Coronary artery (tissue), 2 donors: ENCODE results near the gene NUP188.
"Not testable (repeated sequence)": the region's sequence is repeated elsewhere in the genome, so short reads cannot be mapped to it uniquely, and the experiment has no call there.

Experiments used
- DNase-seq: peaks from one replicate; pipeline ENCODE4 v3.0.0-alpha.2; 2017; ENCODE audit warnings: low spot score
- H3K27ac ChIP-seq, 2 donors: fragments of 200-600 bp; sonication (generic); one replicate each; pipeline ENCODE4 v1.5.1; 2016 to 2019
- H3K4me3 ChIP-seq: fragments of 200-600 bp; sonication (generic); 2 replicates; pipeline ENCODE4 v1.5.1; 2016; ENCODE audit warnings: mild to moderate bottlenecking, moderate library complexity
- CTCF ChIP-seq: fragments of 200-600 bp; sonication (generic); IDR thresholded peaks from one replicate; pipeline ENCODE4 v1.5.1; 2019; ENCODE audit warnings: antibody characterized with exemption

NUP188 gene

GRCh38 chr9:128945798-128946501 lies 1.5 kb upstream of the NUP188 start:
- no peak for TF ChIP-seq CTCF
- no peak for DNase-seq
- H3K27ac ChIP-seq = no peak overlapping the region
- peak overlapping the region; percentile 94 for H3K4me3 ChIP-seq

DNA sequence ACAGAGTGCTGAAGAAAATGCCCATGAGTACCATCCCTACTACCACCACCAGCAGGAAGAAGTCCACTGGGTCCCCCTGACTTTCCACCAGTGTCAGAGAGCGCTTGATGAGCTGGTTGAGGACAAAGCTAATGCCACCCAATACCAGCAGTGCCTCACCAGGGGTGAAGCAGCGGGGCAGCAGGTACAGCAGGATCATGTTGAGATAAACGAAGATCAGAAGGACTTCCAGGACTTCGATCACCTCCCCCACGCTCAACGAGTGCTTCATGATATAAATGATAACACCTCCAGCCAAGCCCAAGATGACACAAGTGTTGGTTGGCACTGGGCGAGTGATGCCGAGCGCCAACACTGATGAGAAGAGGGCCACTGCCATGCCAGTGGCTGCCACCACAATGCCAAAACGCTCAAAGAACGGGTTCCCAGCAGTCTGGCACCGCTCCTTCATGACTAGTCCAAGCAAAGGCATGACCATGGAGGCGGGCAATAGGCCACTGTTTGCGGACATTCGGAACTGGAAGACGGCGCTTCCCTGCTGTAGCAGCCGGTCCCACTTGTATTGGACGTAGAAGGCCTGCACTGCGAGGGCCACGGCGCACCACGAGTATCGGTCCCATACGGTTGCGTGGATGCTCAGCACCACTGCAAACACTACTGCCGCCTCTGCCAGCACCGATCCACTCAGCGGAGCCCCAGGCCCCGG lies 775 bp upstream of the NUP188 start:
- H3K27ac ChIP-seq = peak overlapping the region; percentile 92 to 98
- no peak for TF ChIP-seq CTCF
- H3K4me3 ChIP-seq = peak overlapping the region; percentile 94
- DNase-seq = no peak

- H3K27ac ChIP-seq = peak overlapping the region; percentile 92 to 98
- peak; percentile 81 for DNase-seq
These were observed 297 bp upstream of the NUP188 start for GRCh38 chr9:128947277-128947526.

DNA sequence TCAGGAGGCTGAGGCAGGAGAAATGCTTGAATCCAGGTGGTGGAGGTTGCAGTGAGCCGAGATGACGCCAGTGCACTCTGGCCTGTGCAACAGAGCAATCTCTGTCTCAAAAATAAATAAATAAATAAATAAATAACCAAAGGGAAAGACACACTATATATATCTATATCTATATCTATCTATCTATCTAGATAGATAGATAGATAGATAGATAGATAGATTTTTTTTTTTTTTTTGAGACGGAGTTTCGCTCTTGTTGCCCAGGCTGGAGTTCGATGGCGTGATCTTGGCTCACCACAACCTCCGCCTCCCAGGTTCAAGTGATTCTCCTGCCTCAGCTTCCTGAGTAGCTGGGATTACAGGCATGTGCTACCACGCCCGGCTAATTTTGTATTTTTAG lies 13.9 kb downstream of the NUP188 start:
- not testable (repeated sequence) for H3K27ac ChIP-seq, H3K4me3 ChIP-seq, DNase-seq

More at GRCh38 chr9:128947277-128947526, 297 bp upstream of the NUP188 start:
- no peak for TF ChIP-seq CTCF
- H3K4me3 ChIP-seq = peak overlapping the region; percentile 94

DNA sequence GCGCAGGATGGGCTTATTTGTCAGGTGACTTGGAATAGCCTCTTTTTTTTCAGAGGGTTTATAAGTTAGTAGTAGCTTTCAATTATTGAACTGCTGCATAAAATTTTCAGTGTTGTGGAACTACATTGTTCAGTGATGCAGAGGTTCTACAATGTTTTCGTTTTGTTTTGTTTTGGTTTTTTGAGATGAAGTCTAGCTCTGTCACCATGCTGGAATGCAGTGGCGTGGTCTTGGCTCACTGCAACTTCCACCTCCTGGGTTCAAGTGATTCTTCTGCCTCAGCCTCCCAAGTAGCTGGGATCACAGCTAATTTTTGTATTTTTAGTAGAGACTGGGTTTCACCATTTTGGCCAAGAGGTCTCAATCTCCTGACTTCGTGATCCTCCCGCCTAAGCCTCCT lies 22.0 kb downstream of the NUP188 start:
- H3K4me3 ChIP-seq = no peak overlapping the region
- DNase-seq = no peak
- TF ChIP-seq CTCF = no peak
- H3K27ac ChIP-seq = no peak overlapping the region

DNA sequence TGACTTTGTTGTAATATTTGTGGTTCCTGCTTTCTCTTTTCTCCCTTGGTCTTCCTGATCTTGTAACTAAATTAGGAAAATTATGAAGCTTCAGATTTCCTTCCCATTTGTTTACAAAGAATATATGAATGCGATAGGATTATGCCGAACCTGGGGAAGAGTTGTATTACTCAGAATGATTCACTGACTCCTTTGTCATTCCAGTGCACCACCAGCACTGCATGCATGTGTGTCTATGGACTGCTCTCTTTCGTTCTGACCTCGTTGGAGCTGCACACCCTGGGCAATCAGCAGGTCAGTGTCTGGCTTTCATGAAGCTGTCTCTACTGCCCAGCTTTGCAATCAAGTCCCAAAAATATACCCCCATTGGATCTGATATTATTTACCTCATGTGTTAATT lies 25.5 kb downstream of the NUP188 start:
- Histone ChIP-seq H3K4me3 (no peak overlapping the region), H3K27ac (no peak overlapping the region)
- no peak for DNase-seq
- no peak for TF ChIP-seq CTCF

DNA sequence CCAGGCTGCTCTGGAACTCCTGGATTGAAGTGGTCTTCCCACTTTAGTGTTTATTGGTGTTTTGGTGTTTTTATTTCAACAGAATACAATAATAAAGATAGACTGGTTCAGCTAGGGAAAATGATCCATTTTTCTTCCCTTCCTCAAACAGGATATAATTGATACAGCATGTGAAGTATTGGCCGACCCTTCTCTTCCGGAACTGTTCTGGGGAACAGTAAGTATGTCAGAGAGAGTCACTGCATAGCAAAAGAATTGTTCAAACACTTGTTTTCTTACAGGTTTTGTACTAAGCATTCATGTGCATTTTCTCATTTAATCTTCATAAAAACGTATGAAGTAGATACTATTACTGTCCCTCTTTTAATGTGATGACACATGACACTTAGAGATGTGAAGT lies 31.6 kb downstream of the NUP188 start:
- no peak for TF ChIP-seq CTCF
- no peak overlapping the region for H3K27ac ChIP-seq
- no peak for DNase-seq
- H3K4me3 ChIP-seq = no peak overlapping the region
